ENCODE measurements around the gene PIGU. TPM values are rescaled to one million over a fixed set of nuclear protein-coding genes. Genes with fewer than 3 reads are reported as not detected.
"Not testable (repeated sequence)": the region's sequence is repeated elsewhere in the genome, so short reads cannot be mapped to it uniquely, and the experiment has no call there.

PIGU gene
- total and polyA plus RNA-seq, 2 of the 13 experiments (the other 11 are each of a cell fraction or from before 2014, with no cell fraction given), result 45.5 to 231 TPM

- no peak for TF ChIP-seq THRA (CRISPR knock-in tag; IDR thresholded peaks at IDR 0.05; ENCODE audit: borderline replicate concordance)
- TF ChIP-seq MTF2 (CRISPR knock-in tag; IDR thresholded peaks at IDR 0.05; ENCODE audit: borderline replicate concordance), result peak; percentile 19; the same call in 1 of the 2 replicates
- 0 out of 2 replicates have a peak, but pooled peaks have one; percentile 31 for TF ChIP-seq HDAC1 (CRISPR knock-in tag; IDR thresholded peaks at IDR 0.05)
- TF ChIP-seq ZZZ3 (CRISPR knock-in tag; IDR thresholded peaks at IDR 0.05; ENCODE audit: borderline replicate concordance), result 0 out of 2 replicates have a peak, but pooled peaks have one; percentile 71
- TF ChIP-seq HMG20B (CRISPR knock-in tag; conservative IDR thresholded peaks at IDR 0.05), result 0 out of 2 replicates have a peak, but pooled peaks have one; percentile 22
- 0 out of 2 replicates have a peak, but pooled peaks have one; percentile 38 for TF ChIP-seq CBFB (CRISPR knock-in tag; IDR thresholded peaks at IDR 0.05)
- TF ChIP-seq ZNF792 (CRISPR knock-in tag; IDR thresholded peaks at IDR 0.05), result no peak; the same call in 1 of the 2 replicates
Observed at GRCh38 chr20:34514897-34515483, 161.9 kb downstream of the PIGU start (continued).

- H3K9ac ChIP-seq (ENCODE audit: insufficient read depth, low read depth, low read length); in situ Hi-C loops (cut with HindIII; ENCODE audit: extremely low pct_ligation_motif_present, low pct_unique_long_range_greater_than_20kb); H3K27me3 ChIP-seq (ENCODE audit: control insufficient read depth in 1 of 2, insufficient read depth in 2 of 2, low read length in 2 of 2); H2AFZ ChIP-seq (ENCODE audit: low read length); intact Hi-C loops (cut with micrococcal nuclease; ENCODE audit: unreplicated experiment); FAIRE-seq; H3K4me3 ChIP-seq (replicated peaks in 1 of 3; ENCODE audit: insufficient read depth in 1 of 3, low read depth in 2 of 3, low read length in 3 of 3); H3K9me3 ChIP-seq (ENCODE audit: low read length); BruUV-seq (replicated peaks); H3K27ac ChIP-seq (ENCODE audit: extremely low read length, insufficient read depth, low read length); CTCF ChIA-PET (ENCODE audit: low intra/inter-chr PET ratio, low total read pairs); ATAC-seq; DNase-seq (ENCODE audit: low spot score): not testable (repeated sequence)
- Histone ChIP-seq H3K36me3 (replicated peaks in 1 of 2; ENCODE audit: control insufficient read depth in 1 of 2, insufficient read depth in 2 of 2, low read length in 2 of 2) (peaks cover 2 to 10% of the 10 kb centered on the region in 2 experiments), H3K79me2 (ENCODE audit: insufficient read depth, low read length) (peaks cover 32% of the 10 kb centered on the region), H4K20me1 (ENCODE audit: insufficient read depth, low read length) (peaks cover 14% of the 10 kb centered on the region), H3K4me1 (ENCODE audit: insufficient read depth, low read length) (peaks cover 71% of the 10 kb centered on the region), H3K4me2 (ENCODE audit: low read depth, low read length) (peak overlapping the region; percentile 84; the same call in 1 of the 2 replicates)
- POLR2A ChIA-PET, result interaction anchor here (3.1 kb wide), 1 partner anchor 202 kb away, joined by 57 read pairs; no protein-coding TSS in a partner anchor
- WGBS (ENCODE audit: low lambda C conversion rate), result 98% methylated on average over 17 of the region's 17 CpGs
Observed at GRCh38 chr20:34514034-34514433, 162.9 kb downstream of the PIGU start.
